Activated CD8-positive, alpha-beta memory T cell treated with anti-CD3 and anti-CD28 coated beads, Interleukin-2, amount 50 U/mL, for 24 hours (primary cell): ENCODE results near the gene HCRTR1.

Source experiments
- DNase-seq: peaks from one replicate; pipeline ENCODE4 v3.0.0-alpha.2; 2020; ENCODE audit errors: extremely low read depth

The HCRTR1 gene

GRCh38 chr1:31626223-31627207, 9.0 kb downstream of the HCRTR1 start:
- no peak for DNase-seq

GRCh38 chr1:31627301-31627929, 9.9 kb downstream of the HCRTR1 start:
- no peak for DNase-seq

- no peak for DNase-seq
These were observed 10.6 kb downstream of the HCRTR1 start for GRCh38 chr1:31627930-31628559.

- DNase-seq, result no peak
These were observed 11.6 kb downstream of the HCRTR1 start for GRCh38 chr1:31628931-31629556.

- no peak for DNase-seq
These were observed 15.2 kb downstream of the HCRTR1 start for GRCh38 chr1:31632649-31633048.

GRCh38 chr1:31633117-31633516, 15.6 kb downstream of the HCRTR1 start:
- no peak for DNase-seq

- no peak for DNase-seq
These were observed 20.6 kb downstream of the HCRTR1 start for GRCh38 chr1:31637915-31638673.

GRCh38 chr1:31639543-31639942, 22.1 kb downstream of the HCRTR1 start:
- no peak for DNase-seq

- no peak for DNase-seq
These were observed 22.7 kb downstream of the HCRTR1 start for GRCh38 chr1:31640179-31640578.

- DNase-seq, result no peak
These were observed 23.5 kb downstream of the HCRTR1 start for GRCh38 chr1:31640964-31641363.

GRCh38 chr1:31642366-31642765, 24.9 kb downstream of the HCRTR1 start:
- no peak for DNase-seq

- DNase-seq, result no peak
These were observed 25.4 kb downstream of the HCRTR1 start for GRCh38 chr1:31642897-31643296.

GRCh38 chr1:31643976-31644559, 26.6 kb downstream of the HCRTR1 start:
- no peak for DNase-seq

- DNase-seq, result peak; percentile 98
These were observed 27.2 kb downstream of the HCRTR1 start, which contains the start of gene PEF1 for GRCh38 chr1:31644560-31645273. TSS of gene PEF1 (minus strand) at chr1:31644876. CDS start at chr1:31644864, 12 bp downstream.

- DNase-seq, result no peak
These were observed 27.7 kb downstream of the HCRTR1 start for GRCh38 chr1:31645274-31645568.

GRCh38 chr1:31646259-31646960, 28.9 kb downstream of the HCRTR1 start:
- DNase-seq, result no peak

- DNase-seq, result no peak
These were observed 29.6 kb downstream of the HCRTR1 start for GRCh38 chr1:31647106-31647505.

GRCh38 chr1:31648190-31648589, 30.7 kb downstream of the HCRTR1 start:
- no peak for DNase-seq

- no peak for DNase-seq
These were observed 31.3 kb downstream of the HCRTR1 start for GRCh38 chr1:31648641-31649357.
